Measurements from ENCODE around the gene DGKG. TPM values are rescaled to one million over a fixed set of nuclear protein-coding genes. Genes with fewer than 3 reads are reported as not detected.
A peak's percentile ranks its signal among the peaks of the same experiment; 100 is the strongest.

The DGKG gene
- polyA plus RNA-seq, 2 of the 4 experiments (the other 2 are of a cell fraction): 11.5 to 13.3 TPM

GRCh38 chr3:186283096-186283495 lies 78.9 kb downstream of the DGKG start:
- POLR2A ChIA-PET: no interaction called here
- FAIRE-seq (no peak), ATAC-seq (no peak), DNase-seq (ENCODE audit: low read depth in 1 of 2, low spot score in 1 of 2) (no peak)
- 57% methylated on average over 8 of the region's 8 CpGs for WGBS (ENCODE audit: missing lambda C conversion rate)
- no peak overlapping the region for H3K27ac ChIP-seq
- no peaks in the 10 kb centered on the region; the same call in 2 of the 3 replicates for H3K4me1 ChIP-seq
- no peak overlapping the region for H3K4me3 ChIP-seq
- TF ChIP-seq ESRRA (IDR thresholded peaks at IDR 0.05; ENCODE audit: borderline replicate concordance, low read length) (no peak), POLR2AphosphoS2 (conservative IDR thresholded peaks at IDR 0.05; ENCODE audit: low read length) (no peak), ELK1 (IDR thresholded peaks at IDR 0.05; ENCODE audit: low read depth, low read length) (no peak), SMC3 (IDR thresholded peaks at IDR 0.05) (no peak), KDM1A (IDR thresholded peaks at IDR 0.05; ENCODE audit: low read depth) (no peak), USF2 (IDR thresholded peaks at IDR 0.05) (no peak), FOSB (CRISPR knock-in tag; IDR thresholded peaks at IDR 0.05) (no peak), PHF8 (IDR thresholded peaks at IDR 0.05; ENCODE audit: borderline replicate concordance, low read depth) (no peak), HOXA7 (CRISPR knock-in tag; IDR thresholded peaks at IDR 0.05) (no peak), NR3C1 (IDR thresholded peaks at IDR 0.05) (no peak), TFCP2L1 (CRISPR knock-in tag; IDR thresholded peaks at IDR 0.05) (no peak), MAFK (IDR thresholded peaks at IDR 0.05; ENCODE audit: partially characterized antibody) (no peak), REST (IDR thresholded peaks at IDR 0.05) (no peak), POLR2A (IDR thresholded peaks at IDR 0.05; ENCODE audit: low read length) (no peak), ZSCAN20 (CRISPR knock-in tag; IDR thresholded peaks at IDR 0.05) (no peak), MAZ (IDR thresholded peaks at IDR 0.05; ENCODE audit: borderline replicate concordance, low read depth, low read length) (no peak)
- no peaks in the 10 kb centered on the region for H3K9me3 ChIP-seq
- CTCF ChIA-PET: interaction anchor here (0.8 to 1.6 kb wide), 2 partner anchors 258 to 300 kb away, joined by 3 to 5 read pairs; no protein-coding TSS in a partner anchor
- no peak overlapping the region for H3K4me2 ChIP-seq

GRCh38 chr3:186281176-186281575 lies 80.9 kb downstream of the DGKG start:
- 4% methylated on average over 2 of the region's 2 CpGs for WGBS (ENCODE audit: missing lambda C conversion rate)

GRCh38 chr3:186280737-186281136 lies 81.3 kb downstream of the DGKG start:
- WGBS (ENCODE audit: missing lambda C conversion rate): 62% methylated on average over 3 of the region's 3 CpGs
- DNase-seq (ENCODE audit: low read depth in 1 of 2, low spot score in 1 of 2): no peak
- Histone ChIP-seq H3K4me1 (no peaks in the 10 kb centered on the region; the same call in 2 of the 3 replicates), H3K4me2 (no peak overlapping the region; the same call in 2 of the 3 replicates), H3K4me3 (no peak overlapping the region), H3K27ac (no peak overlapping the region), H3K9me3 (no peaks in the 10 kb centered on the region)
- ChIA-PET CTCF (interaction anchor here (1.1 to 1.7 kb wide), 4 partner anchors 12 to 297 kb away, joined by 4 to 6 read pairs (median 4); no protein-coding TSS in a partner anchor), POLR2A (no interaction called here)
- TF ChIP-seq HEYL (CRISPR knock-in tag; IDR thresholded peaks at IDR 0.05) (no peak), POLR2AphosphoS2 (conservative IDR thresholded peaks at IDR 0.05; ENCODE audit: low read length) (no peak), ZC3H11A (IDR thresholded peaks at IDR 0.05) (no peak), PHF8 (IDR thresholded peaks at IDR 0.05; ENCODE audit: borderline replicate concordance, low read depth) (no peak)
- FAIRE-seq: no peak
- ATAC-seq: no peak

More at GRCh38 chr3:186281176-186281575, 80.9 kb downstream of the DGKG start:
- no peak for FAIRE-seq
- CTCF ChIA-PET: interaction anchor here (0.8 to 1.7 kb wide), 4 partner anchors 12 to 338 kb away, joined by 3 to 5 read pairs (median 4); no protein-coding TSS in a partner anchor
- DNase-seq (ENCODE audit: low read depth in 1 of 2, low spot score in 1 of 2): peak in 1 of 2 experiments; percentile 13
- TF ChIP-seq HOXB13 (CRISPR knock-in tag; IDR thresholded peaks at IDR 0.05; ENCODE audit: low read depth): no peak
- Histone ChIP-seq H3K27ac (no peak overlapping the region), H3K4me1 (no peaks in the 10 kb centered on the region; the same call in 2 of the 3 replicates), H3K4me3 (no peak overlapping the region), H3K4me2 (no peak overlapping the region; the same call in 2 of the 3 replicates), H3K9me3 (no peaks in the 10 kb centered on the region)
- peak in 1 of 2 experiments; percentile 45; a peak in 2 of 6 replicates for ATAC-seq
- POLR2A ChIA-PET: no interaction called here

Data from A549 (cell line).